Neural progenitor cell (in vitro differentiated cells): ENCODE data around the gene NRSN1. TPM values are rescaled to one million over a fixed set of nuclear protein-coding genes. Genes with fewer than 3 reads are reported as not detected.

Experiments used
- DNase-seq: peaks from one replicate; pipeline ENCODE4 v3.0.0-alpha.2; 2016; ENCODE audit warnings: low spot score
- H2AFZ ChIP-seq: fragments of 200-600 bp; sonication (generic); replicated peaks from 2 replicates; pipeline ENCODE4 v1.6.1; 2016; ENCODE audit warnings: antibody characterized with exemption
- H3F3A ChIP-seq: fragments of 200-600 bp; sonication (generic); 2 replicates; pipeline ENCODE4 v1.6.1; 2016; ENCODE audit warnings: antibody characterized with exemption, low read depth
- H3K27ac ChIP-seq: fragments of 200-600 bp; sonication (generic); 2 replicates; pipeline ENCODE4 v1.5.1; 2016; ENCODE audit warnings: mild to moderate bottlenecking
- H3K27me3 ChIP-seq: fragments of 200-600 bp; sonication (generic); 2 replicates; pipeline ENCODE4 v1.6.1; 2016; ENCODE audit warnings: mild to moderate bottlenecking, moderate library complexity
- H3K36me3 ChIP-seq: fragments of 200-600 bp; sonication (generic); 2 replicates; pipeline ENCODE4 v1.5.1; 2016
- H3K4me1 ChIP-seq: fragments of 200-600 bp; sonication (generic); 2 replicates; pipeline ENCODE4 v1.6.1; 2016; ENCODE audit warnings: mixed run types
- H3K4me2 ChIP-seq: fragments of 200-600 bp; sonication (generic); 2 replicates; pipeline ENCODE4 v1.6.1; 2016
- H3K4me3 ChIP-seq: fragments of 200-600 bp; sonication (generic); 2 replicates; pipeline ENCODE4 v1.5.1; 2016
- H3K79me2 ChIP-seq: fragments of 200-600 bp; sonication (generic); 2 replicates; pipeline ENCODE4 v1.6.1; 2016; ENCODE audit warnings: low read depth
- H3K9ac ChIP-seq: fragments of 200-600 bp; sonication (generic); 2 replicates; pipeline ENCODE4 v1.6.1; 2016
- H3K9me3 ChIP-seq: fragments of 200-600 bp; sonication (generic); 2 replicates; pipeline ENCODE4 v1.5.1; 2016; ENCODE audit warnings: low read depth
- H4K20me1 ChIP-seq: fragments of 200-600 bp; sonication (generic); 2 replicates; pipeline ENCODE4 v1.6.1; 2016; ENCODE audit warnings: low read depth
- H3K27ac Mint-ChIP-seq: 3 replicates; pipeline ENCODE4 v1.8.0; 2021; ENCODE audit warnings: mixed read lengths
- H3K27me3 Mint-ChIP-seq: 2 replicates; pipeline ENCODE4 v1.8.0; 2022; ENCODE audit warnings: low read depth, mild to moderate bottlenecking, inconsistent platforms, moderate library complexity, mixed read lengths; ENCODE audit not compliant: insufficient read depth
- H3K36me3 Mint-ChIP-seq: 3 replicates; pipeline ENCODE4 v1.8.0; 2021; ENCODE audit warnings: mixed read lengths
- H3K4me1 Mint-ChIP-seq: 3 replicates; pipeline ENCODE4 v1.8.0; 2021; ENCODE audit warnings: mixed read lengths
- H3K4me3 Mint-ChIP-seq: 3 replicates; pipeline ENCODE4 v1.8.0; 2021; ENCODE audit warnings: mild to moderate bottlenecking, moderate library complexity, mixed read lengths
- H3K9me3 Mint-ChIP-seq: 3 replicates; pipeline ENCODE4 v1.8.0; 2020; ENCODE audit warnings: mixed read lengths
- CTCF ChIP-seq: fragments of 200-600 bp; sonication (generic); IDR thresholded peaks from 2 replicates; pipeline ENCODE4 v1.5.1; 2017; ENCODE audit warnings: antibody characterized with exemption, mild to moderate bottlenecking
- EZH2 ChIP-seq: fragments of 200-600 bp; sonication (generic); IDR thresholded peaks from 2 replicates; pipeline ENCODE4 v1.6.1; 2017; ENCODE audit warnings: antibody characterized with exemption, mild to moderate bottlenecking, moderate library complexity
- EZH2phosphoT487 ChIP-seq: fragments of 200-600 bp; sonication (generic); IDR thresholded peaks from 2 replicates; pipeline ENCODE4 v1.6.1; 2017; ENCODE audit warnings: antibody characterized with exemption
- total RNA-seq: library from RNA; depleted of rRNA; stranded (reverse); fragments of >200 nt; gene quantifications from 2 replicates; pipeline ENCODE4 v1.2.3, GENCODE V29; 2015; ENCODE audit warnings: low replicate concordance

NRSN1 gene
- total RNA-seq, 1 donor from 2014 or later = 0.19 TPM

DNA sequence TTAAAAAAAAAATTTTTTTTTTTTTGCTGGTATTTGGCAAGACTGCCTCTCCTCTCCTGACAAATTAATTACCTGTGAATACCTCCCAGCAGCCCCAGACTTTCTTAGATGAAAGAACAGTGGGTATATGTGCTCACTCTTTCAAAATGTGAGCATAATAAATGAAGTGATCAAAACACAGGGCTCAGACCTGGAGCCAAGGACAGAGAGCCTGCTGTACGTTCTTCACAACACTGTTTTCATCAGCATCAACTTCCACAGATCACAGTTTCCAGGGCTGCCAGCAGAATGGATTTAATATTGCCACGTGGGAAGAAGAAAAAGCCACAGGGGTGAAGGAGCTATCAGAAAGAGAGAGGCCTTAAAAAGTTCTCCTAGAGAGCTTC, 25.3 kb upstream of the NRSN1 start:
- H3F3A ChIP-seq = peaks cover 12% of the 10 kb centered on the region
- H2AFZ ChIP-seq = no peak overlapping the region
- Mint-ChIP-seq H3K36me3 (no peaks in the 10 kb centered on the region), H3K4me1 (peaks cover 12% of the 10 kb centered on the region), H3K9me3 (no peaks in the 10 kb centered on the region), H3K4me3 (no peak overlapping the region), H3K27ac (no peak overlapping the region), H3K27me3 (no peaks in the 10 kb centered on the region)
- no peaks in the 10 kb centered on the region for H3K36me3 ChIP-seq
- H3K79me2 ChIP-seq = no peaks in the 10 kb centered on the region
- no peak overlapping the region for H3K27ac ChIP-seq
- no peaks in the 10 kb centered on the region for H3K27me3 ChIP-seq
- H3K4me1 ChIP-seq = peaks cover 34% of the 10 kb centered on the region
- DNase-seq = no peak
- H3K9ac ChIP-seq = no peak overlapping the region
- H3K4me3 ChIP-seq = no peak overlapping the region
- no peak overlapping the region for H3K4me2 ChIP-seq
- no peaks in the 10 kb centered on the region for H4K20me1 ChIP-seq
- TF ChIP-seq EZH2 (no peak), EZH2phosphoT487 (no peak), CTCF (no peak)
- no peaks in the 10 kb centered on the region for H3K9me3 ChIP-seq

- Mint-ChIP-seq H3K27me3 (no peaks in the 10 kb centered on the region), H3K4me3 (no peak overlapping the region), H3K36me3 (no peaks in the 10 kb centered on the region), H3K9me3 (no peaks in the 10 kb centered on the region), H3K4me1 (peaks cover 33% of the 10 kb centered on the region), H3K27ac (no peak overlapping the region)
- Histone ChIP-seq H3K4me2 (peak overlapping the region; percentile 59), H3K9me3 (no peaks in the 10 kb centered on the region), H4K20me1 (no peaks in the 10 kb centered on the region), H3K27me3 (no peaks in the 10 kb centered on the region), H3K79me2 (no peaks in the 10 kb centered on the region), H3K4me3 (peak overlapping the region; percentile 10), H3F3A (peaks cover 20% of the 10 kb centered on the region), H3K36me3 (no peaks in the 10 kb centered on the region), H3K27ac (peak overlapping the region; percentile 87), H3K4me1 (peaks cover 52% of the 10 kb centered on the region), H3K9ac (no peak overlapping the region), H2AFZ (no peak overlapping the region)
- no peak for TF ChIP-seq EZH2
- peak; percentile 68 for TF ChIP-seq EZH2phosphoT487
- TF ChIP-seq CTCF = no peak
- DNase-seq = peak; percentile 79
These were observed 20.8 kb upstream of the NRSN1 start for GRCh38 chr6:24105191-24105590.

- no peak overlapping the region for H2AFZ ChIP-seq
- no peaks in the 10 kb centered on the region for H3K79me2 ChIP-seq
- H3K27ac Mint-ChIP-seq = no peak overlapping the region
- no peak overlapping the region for H3K9ac ChIP-seq
- H3F3A ChIP-seq = peaks cover 20% of the 10 kb centered on the region
- no peak overlapping the region for H3K4me3 ChIP-seq
- no peaks in the 10 kb centered on the region for H4K20me1 ChIP-seq
- no peaks in the 10 kb centered on the region for H3K9me3 Mint-ChIP-seq
- H3K4me1 ChIP-seq = peaks cover 44% of the 10 kb centered on the region
- H3K27me3 Mint-ChIP-seq = no peaks in the 10 kb centered on the region
- H3K36me3 Mint-ChIP-seq = no peaks in the 10 kb centered on the region
- H3K36me3 ChIP-seq = no peaks in the 10 kb centered on the region
- H3K27ac ChIP-seq = peak overlapping the region; percentile 87
- no peaks in the 10 kb centered on the region for H3K9me3 ChIP-seq
- H3K4me3 Mint-ChIP-seq = no peak overlapping the region
- H3K4me1 Mint-ChIP-seq = peaks cover 30% of the 10 kb centered on the region
- no peaks in the 10 kb centered on the region for H3K27me3 ChIP-seq
- TF ChIP-seq EZH2phosphoT487 (no peak), CTCF (no peak), EZH2 (no peak)
- DNase-seq = no peak
- H3K4me2 ChIP-seq = peak overlapping the region; percentile 59
These were observed 19.7 kb upstream of the NRSN1 start for GRCh38 chr6:24106291-24106690.
